Hematopoietic multipotent progenitor cell treated with erythropoietin and hydrocortisone succinate and interleukin-3 and kit ligand, for 8 days (in vitro differentiated cells): Measurements from ENCODE around the gene DYNLT4.
"Not testable (repeated sequence)": the region's sequence is repeated elsewhere in the genome, so short reads cannot be mapped to it uniquely, and the experiment has no call there.

Experiments used
- DNase-seq: peaks from one replicate; pipeline ENCODE4 v3.0.0-alpha.2; 2015

Gene DYNLT4

GRCh38 chr1:44828003-44828651 is 21.0 kb upstream of the DYNLT4 start:
- DNase-seq: no peak

GRCh38 chr1:44827197-44828002 is 20.2 kb upstream of the DYNLT4 start:
- peak; percentile 81 for DNase-seq

- peak; percentile 76 for DNase-seq
Measured at GRCh38 chr1:44826375-44827196, 19.4 kb upstream of the DYNLT4 start.

- DNase-seq: not testable (repeated sequence)
Measured at GRCh38 chr1:44824392-44824791, 17.2 kb upstream of the DYNLT4 start.

- no peak for DNase-seq
Measured at GRCh38 chr1:44822981-44823451, 15.9 kb upstream of the DYNLT4 start.

GRCh38 chr1:44822131-44822701 is 15.1 kb upstream of the DYNLT4 start:
- no peak for DNase-seq

GRCh38 chr1:44821240-44821715 is 14.1 kb upstream of the DYNLT4 start:
- no peak for DNase-seq

- DNase-seq: no peak
Measured at GRCh38 chr1:44820328-44821239, 13.4 kb upstream of the DYNLT4 start.

GRCh38 chr1:44819608-44820327 is 12.6 kb upstream of the DYNLT4 start:
- peak; percentile 97 for DNase-seq

GRCh38 chr1:44819196-44819607 is 12.1 kb upstream of the DYNLT4 start:
- no peak for DNase-seq

GRCh38 chr1:44817771-44818495 is 10.8 kb upstream of the DYNLT4 start:
- DNase-seq: no peak

- DNase-seq: no peak
Measured at GRCh38 chr1:44817307-44817706, 10.2 kb upstream of the DYNLT4 start.

GRCh38 chr1:44815926-44816325 is 8.8 kb upstream of the DYNLT4 start:
- not testable (repeated sequence) for DNase-seq

GRCh38 chr1:44812822-44813543 is 5.8 kb upstream of the DYNLT4 start:
- no peak for DNase-seq

GRCh38 chr1:44811234-44811633 is 4.1 kb upstream of the DYNLT4 start:
- no peak for DNase-seq

- DNase-seq: not testable (repeated sequence)
Measured at GRCh38 chr1:44810762-44811105, 3.6 kb upstream of the DYNLT4 start.

- peak; percentile 63 for DNase-seq
Measured at GRCh38 chr1:44810101-44810761, 3.1 kb upstream of the DYNLT4 start.

GRCh38 chr1:44808938-44809917 is 2.1 kb upstream of the DYNLT4 start:
- peak; percentile 66 for DNase-seq
